LNCaP clone FGC (cell line): ENCODE measurements around the gene EXOC6B.

ENCODE experiments used
- DNase-seq: peaks from one replicate; pipeline ENCODE4 v3.0.0-alpha.2; 2011; ENCODE audit warnings: low read depth
- H3K4me3 ChIP-seq: 2 replicates; pipeline ENCODE4 v1.5.1; 2011; ENCODE audit warnings: mild to moderate bottlenecking, low read depth, low read length, control low read depth
- TF ChIP-seq, protein P1 (sequence below): IDR thresholded peaks from 2 replicates; pipeline ENCODE4 v1.5.1; 2012; ENCODE audit warnings: mild to moderate bottlenecking; ENCODE audit not compliant: control insufficient read depth, insufficient read depth; ENCODE audit errors: extremely low read depth

Gene EXOC6B

DNA sequence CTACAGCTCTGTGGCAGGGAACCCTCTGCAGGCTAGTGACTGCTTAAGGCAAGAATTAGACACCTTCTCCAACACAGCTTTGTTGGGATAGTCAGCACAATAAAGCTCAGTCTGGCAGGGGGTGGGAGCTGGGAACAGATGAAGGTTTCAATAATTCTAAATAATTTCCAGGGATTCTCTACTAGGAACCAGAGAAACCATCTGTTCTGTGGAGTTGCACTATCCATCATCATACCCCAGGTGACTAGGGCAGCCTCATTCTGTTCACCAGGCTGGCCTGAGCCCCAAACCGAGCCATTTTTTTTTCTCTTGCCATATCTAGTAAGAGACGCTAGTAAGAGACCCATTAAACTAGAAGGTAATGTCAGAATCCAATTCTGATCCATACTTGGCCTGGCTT is 642.4 kb downstream of the EXOC6B start:
- no peak overlapping the region for H3K4me3 ChIP-seq
- no peak for DNase-seq

DNA sequence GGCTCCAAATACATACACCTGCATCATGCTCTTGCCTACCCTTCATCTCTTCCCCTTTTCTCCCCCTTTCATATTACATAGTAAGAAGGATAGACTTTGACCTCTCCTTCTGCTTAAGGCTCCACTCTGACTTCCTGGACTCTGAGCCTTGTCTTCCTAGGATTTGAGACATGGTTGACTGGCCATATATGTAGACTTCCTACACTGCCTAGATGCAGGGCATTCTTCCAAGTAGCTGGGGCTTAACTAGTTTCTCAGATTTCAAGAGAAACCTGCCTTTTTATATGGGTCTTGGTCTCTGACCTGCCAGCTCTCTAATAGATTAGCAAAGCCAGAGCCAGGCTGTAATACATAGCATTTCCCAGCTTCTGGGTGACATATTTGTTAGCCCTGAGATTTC is 642.8 kb downstream of the EXOC6B start:
- DNase-seq, result no peak
- TF ChIP-seq, protein P1, sequence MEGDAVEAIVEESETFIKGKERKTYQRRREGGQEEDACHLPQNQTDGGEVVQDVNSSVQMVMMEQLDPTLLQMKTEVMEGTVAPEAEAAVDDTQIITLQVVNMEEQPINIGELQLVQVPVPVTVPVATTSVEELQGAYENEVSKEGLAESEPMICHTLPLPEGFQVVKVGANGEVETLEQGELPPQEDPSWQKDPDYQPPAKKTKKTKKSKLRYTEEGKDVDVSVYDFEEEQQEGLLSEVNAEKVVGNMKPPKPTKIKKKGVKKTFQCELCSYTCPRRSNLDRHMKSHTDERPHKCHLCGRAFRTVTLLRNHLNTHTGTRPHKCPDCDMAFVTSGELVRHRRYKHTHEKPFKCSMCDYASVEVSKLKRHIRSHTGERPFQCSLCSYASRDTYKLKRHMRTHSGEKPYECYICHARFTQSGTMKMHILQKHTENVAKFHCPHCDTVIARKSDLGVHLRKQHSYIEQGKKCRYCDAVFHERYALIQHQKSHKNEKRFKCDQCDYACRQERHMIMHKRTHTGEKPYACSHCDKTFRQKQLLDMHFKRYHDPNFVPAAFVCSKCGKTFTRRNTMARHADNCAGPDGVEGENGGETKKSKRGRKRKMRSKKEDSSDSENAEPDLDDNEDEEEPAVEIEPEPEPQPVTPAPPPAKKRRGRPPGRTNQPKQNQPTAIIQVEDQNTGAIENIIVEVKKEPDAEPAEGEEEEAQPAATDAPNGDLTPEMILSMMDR, result no peak
- H3K4me3 ChIP-seq, result no peak overlapping the region

More for the DNA sequence above, 642.4 kb downstream of the EXOC6B start:
- TF ChIP-seq, protein P1, result no peak

DNA sequence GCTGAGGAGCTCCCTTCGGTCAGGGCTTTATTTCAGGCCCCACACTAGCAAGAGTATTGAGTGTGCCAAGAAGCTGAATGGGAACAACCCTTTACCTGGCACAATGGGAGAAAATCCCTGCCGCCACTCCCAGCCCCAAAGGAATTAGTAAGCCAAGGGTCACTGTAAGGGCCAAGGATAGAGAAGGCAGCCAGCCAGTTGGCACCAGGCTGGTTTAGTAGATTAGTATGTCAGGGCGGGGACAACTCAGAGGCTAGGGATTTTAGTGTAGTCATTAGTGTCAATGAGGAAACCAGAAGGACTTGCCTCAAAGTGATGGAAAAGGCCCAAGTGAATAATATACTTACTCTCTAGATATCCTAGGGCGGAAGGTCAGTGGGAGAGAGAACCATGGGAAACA is 643.3 kb downstream of the EXOC6B start:
- DNase-seq, result no peak
- H3K4me3 ChIP-seq, result no peak overlapping the region
- TF ChIP-seq, protein P1, result no peak

DNA sequence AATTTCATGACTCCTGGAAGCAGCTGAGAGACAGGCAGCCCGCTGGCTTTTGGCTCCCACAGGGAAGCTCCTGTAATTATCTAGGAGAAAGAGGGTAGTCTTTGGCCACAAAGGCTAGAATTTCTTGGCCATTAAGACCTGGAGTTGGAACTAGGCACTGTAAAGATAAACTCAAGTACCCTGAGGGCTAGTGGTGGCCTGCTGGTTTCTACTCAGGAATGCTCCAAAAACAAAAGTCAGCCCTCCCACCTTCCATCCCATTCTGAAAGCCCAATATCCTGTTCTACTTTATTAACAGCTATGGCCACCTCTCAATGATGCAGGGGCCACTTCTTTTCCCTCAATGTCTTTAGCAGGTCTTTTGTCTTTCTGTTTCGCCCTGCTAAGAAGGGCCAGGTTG is 644.2 kb downstream of the EXOC6B start:
- no peak for DNase-seq
- H3K4me3 ChIP-seq, result no peak overlapping the region
- TF ChIP-seq, protein P1, result no peak

DNA sequence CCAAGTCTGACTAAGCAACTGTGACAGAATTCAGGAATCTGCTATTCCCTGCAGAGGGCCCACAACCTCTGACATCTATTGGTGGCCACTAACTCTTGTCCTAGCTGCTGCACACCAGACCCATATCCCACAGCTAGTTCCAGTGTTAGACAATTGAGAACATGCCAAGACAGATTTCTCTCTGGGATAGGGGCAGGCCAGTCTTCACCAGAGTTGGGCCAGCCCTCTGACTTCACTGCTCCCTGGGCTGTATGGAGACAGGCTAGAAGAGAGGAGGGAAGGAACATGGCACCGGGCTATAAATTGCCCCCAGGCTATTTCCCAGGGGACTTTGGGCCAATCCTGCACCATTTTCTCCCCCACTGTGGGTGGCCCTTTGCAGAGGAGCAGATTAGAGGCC is 645.5 kb downstream of the EXOC6B start:
- TF ChIP-seq, protein P1, result no peak
- no peak for DNase-seq

DNA sequence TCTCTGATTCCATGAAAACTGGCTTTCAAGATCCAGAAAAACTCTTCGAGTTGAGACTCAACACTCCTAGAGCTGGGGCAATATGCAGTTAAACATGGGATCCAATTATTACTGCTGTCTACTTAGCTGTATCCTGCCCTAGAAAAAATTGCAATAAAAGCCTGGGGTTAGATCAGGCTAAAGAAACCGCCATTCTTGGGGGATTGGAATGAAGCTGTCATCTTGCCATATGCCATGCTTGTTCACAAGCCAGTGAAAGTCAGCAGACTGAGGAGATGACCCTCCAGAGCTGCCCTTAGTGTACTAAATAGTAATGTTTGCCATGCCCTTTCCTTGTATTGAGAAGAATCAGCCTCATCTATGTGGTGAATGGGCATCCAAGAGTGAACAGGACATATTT is 647.3 kb downstream of the EXOC6B start:
- no peak overlapping the region for H3K4me3 ChIP-seq
- TF ChIP-seq, protein P1, result no peak
- DNase-seq, result no peak

More for the DNA sequence above, 645.5 kb downstream of the EXOC6B start:
- H3K4me3 ChIP-seq, result no peak overlapping the region

DNA sequence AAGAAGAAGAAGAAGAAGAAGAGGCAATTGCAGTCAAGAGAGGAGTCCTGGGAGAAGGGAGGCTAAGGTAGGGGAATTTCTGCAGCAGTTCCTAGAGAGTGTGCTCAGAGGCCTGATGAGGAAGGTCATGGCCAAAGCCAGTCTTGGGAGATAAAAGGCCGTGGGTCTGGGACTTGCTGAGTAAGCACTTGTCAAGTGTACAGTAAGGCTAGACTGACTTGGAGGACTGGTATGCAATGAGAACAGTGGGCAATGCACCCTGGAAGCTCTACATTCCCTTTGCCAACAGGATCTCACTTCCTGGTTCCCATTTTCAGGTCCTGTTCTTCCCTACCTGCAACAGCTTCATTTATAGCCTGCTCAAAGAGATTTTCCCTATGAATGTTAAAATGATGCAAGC is 649.6 kb downstream of the EXOC6B start:
- no peak overlapping the region for H3K4me3 ChIP-seq
- TF ChIP-seq, protein P1, result no peak
- no peak for DNase-seq
